ENCODE data around the gene PCDHB9. TPM values are rescaled to one million over a fixed set of nuclear protein-coding genes. Genes with fewer than 3 reads are reported as not detected.

PCDHB9 gene
- total and polyA plus RNA-seq, 2 of the 4 experiments (the other 2 are of a cell fraction): 0.10 to 0.18 TPM

DNA sequence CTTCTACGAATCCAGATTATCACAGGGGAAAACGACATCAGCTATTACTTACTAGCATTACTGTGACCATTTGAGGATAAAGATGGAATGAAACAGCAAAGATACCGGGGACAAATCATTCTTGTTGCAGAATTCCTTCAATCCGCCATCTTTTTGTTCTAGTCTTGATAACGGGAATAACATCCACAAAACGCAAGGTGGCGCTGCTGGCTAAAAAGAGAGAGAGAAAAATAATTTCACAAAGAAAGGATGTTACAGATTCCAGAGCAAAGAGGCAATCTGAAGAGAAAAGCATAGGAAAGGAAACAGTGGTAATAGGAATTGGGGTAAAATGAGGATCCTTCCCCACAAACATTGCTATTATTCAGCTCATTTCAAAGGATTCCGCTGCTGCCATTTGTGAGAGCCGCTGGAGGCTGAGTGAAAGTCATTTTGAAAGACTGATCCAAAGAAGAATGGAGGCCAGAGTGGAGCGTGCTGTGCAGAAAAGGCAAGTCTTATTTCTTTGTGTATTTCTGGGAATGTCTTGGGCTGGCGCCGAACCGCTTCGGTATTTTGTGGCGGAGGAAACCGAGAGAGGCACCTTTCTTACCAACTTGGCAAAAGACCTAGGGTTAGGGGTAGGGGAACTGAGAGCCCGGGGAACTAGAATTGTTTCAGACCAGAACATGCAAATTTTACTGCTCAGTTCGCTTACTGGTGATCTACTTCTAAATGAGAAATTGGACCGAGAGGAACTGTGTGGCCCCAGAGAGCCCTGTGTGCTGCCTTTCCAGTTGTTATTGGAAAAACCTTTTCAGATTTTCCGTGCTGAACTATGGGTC lies 14.4 kb upstream of the PCDHB9 start, which contains the start of gene PCDHB7:
Gene PCDHB7, plus strand, starts transcription at position 264 of the 824 bp plus-strand sequence. Its CDS starts 192 bp downstream, at position 456.
- Histone ChIP-seq H3K14ac (replicated peaks; ENCODE audit: low read depth, low read length) (no peak within 1 kb of the TSS), H3K27ac (ENCODE audit: insufficient read depth, low read length) (no peak within 1 kb of the TSS), H3K56ac (ENCODE audit: extremely low read depth, insufficient read depth, low read length) (no peak within 1 kb of the TSS), H2AFZ (replicated peaks; ENCODE audit: low read length, poor library complexity) (no peak within 1 kb of the TSS), H2AK5ac (ENCODE audit: low read depth, low read length) (no peak within 1 kb of the TSS), H3K79me1 (ENCODE audit: low read depth in 1 of 2, low read length in 2 of 2) (no peaks in the 10 kb centered on the region), H3K4me3 (ENCODE audit: insufficient read depth, low read depth, low read length) (peak within 1 kb of the TSS; percentile 43), H3K9me1 (ENCODE audit: insufficient read depth, low read length) (no peaks in the 10 kb centered on the region), H4K8ac (ENCODE audit: low read depth in 2 of 2, low read length in 2 of 2) (no peak within 1 kb of the TSS), H2BK15ac (ENCODE audit: low read depth, low read length) (no peak within 1 kb of the TSS), H3K9ac (ENCODE audit: low read depth, low read length) (peak within 1 kb of the TSS; percentile 60; the same call in 1 of the 2 replicates), H3K4me1 (ENCODE audit: control insufficient read depth, insufficient read depth, low read length) (no peaks in the 10 kb centered on the region), H3K23ac (ENCODE audit: low read depth, low read length) (no peak within 1 kb of the TSS), H3K36me3 (ENCODE audit: control insufficient read depth, insufficient read depth, low read length) (no peaks in the 10 kb centered on the region), H3K4me2 (ENCODE audit: low read depth, low read length) (peak within 1 kb of the TSS; percentile 80), H3K27me3 (ENCODE audit: control insufficient read depth, insufficient read depth, low read length) (no peaks in the 10 kb centered on the region), H3K9me3 (ENCODE audit: control insufficient read depth, insufficient read depth, low read length) (peaks cover 14% of the 10 kb centered on the region; the same call in 1 of the 2 replicates), H4K20me1 (ENCODE audit: insufficient read depth, low read length) (no peaks in the 10 kb centered on the region), H4K91ac (ENCODE audit: insufficient read depth, low read depth, low read length) (no peak within 1 kb of the TSS), H3K4ac (ENCODE audit: low read depth, low read length) (no peak within 1 kb of the TSS), H2BK5ac (ENCODE audit: low read depth, low read length, poor library complexity, severe bottlenecking) (no peak within 1 kb of the TSS), H2BK120ac (ENCODE audit: low read depth, low read length) (no peak within 1 kb of the TSS), H2BK20ac (ENCODE audit: low read depth, low read length) (no peak within 1 kb of the TSS), H3K18ac (ENCODE audit: low read depth, low read length) (peak within 1 kb of the TSS; percentile 77; the same call in 1 of the 2 replicates), H2AK9ac (replicated peaks; ENCODE audit: low read depth, low read length, poor library complexity) (no peak within 1 kb of the TSS), H4K5ac (ENCODE audit: low read depth, low read length) (peak within 1 kb of the TSS; percentile 77; the same call in 1 of the 2 replicates)
- intact Hi-C loops (cut with micrococcal nuclease): loop anchor here (1.0 kb wide), 1 partner anchor 392 kb away; no protein-coding TSS in a partner anchor
- ATAC-seq (ENCODE audit: low read depth): peak; percentile 62
- BruUV-seq (replicated peaks): TSS peak; percentile 38
- peak; percentile 26 for DNase-seq
- in situ Hi-C loops (cut with MboI; ENCODE audit: low sequenced_read_pairs): no loop called here
- WGBS, 2 experiments (ENCODE audit: extremely low coverage in 2 of 2, insufficient read length in 1 of 2): 0% methylated on average over 1 of the region's 20 CpGs; no CpG with 5 or more reads in 1 of the 2 experiments
- POLR2A ChIA-PET (ENCODE audit: unreplicated experiment): no interaction called here
- TF ChIP-seq RCOR1 (IDR thresholded peaks at IDR 0.05; ENCODE audit: insufficient replicate concordance, low read length): no peak
- TF ChIP-seq, protein P1, sequence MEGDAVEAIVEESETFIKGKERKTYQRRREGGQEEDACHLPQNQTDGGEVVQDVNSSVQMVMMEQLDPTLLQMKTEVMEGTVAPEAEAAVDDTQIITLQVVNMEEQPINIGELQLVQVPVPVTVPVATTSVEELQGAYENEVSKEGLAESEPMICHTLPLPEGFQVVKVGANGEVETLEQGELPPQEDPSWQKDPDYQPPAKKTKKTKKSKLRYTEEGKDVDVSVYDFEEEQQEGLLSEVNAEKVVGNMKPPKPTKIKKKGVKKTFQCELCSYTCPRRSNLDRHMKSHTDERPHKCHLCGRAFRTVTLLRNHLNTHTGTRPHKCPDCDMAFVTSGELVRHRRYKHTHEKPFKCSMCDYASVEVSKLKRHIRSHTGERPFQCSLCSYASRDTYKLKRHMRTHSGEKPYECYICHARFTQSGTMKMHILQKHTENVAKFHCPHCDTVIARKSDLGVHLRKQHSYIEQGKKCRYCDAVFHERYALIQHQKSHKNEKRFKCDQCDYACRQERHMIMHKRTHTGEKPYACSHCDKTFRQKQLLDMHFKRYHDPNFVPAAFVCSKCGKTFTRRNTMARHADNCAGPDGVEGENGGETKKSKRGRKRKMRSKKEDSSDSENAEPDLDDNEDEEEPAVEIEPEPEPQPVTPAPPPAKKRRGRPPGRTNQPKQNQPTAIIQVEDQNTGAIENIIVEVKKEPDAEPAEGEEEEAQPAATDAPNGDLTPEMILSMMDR (conservative IDR thresholded peaks at IDR 0.05; ENCODE audit: low read depth, low read length): peak; percentile 50
- TF ChIP-seq RAD21 (IDR thresholded peaks at IDR 0.05; ENCODE audit: low read length): peak; percentile 42; the same call in 1 of the 2 replicates
- dilution Hi-C loops (cut with HindIII; ENCODE audit: low sequenced_read_pairs, unreplicated experiment): no loop called here
- CTCF ChIA-PET: no interaction called here
